ENCODE data around the gene TPI1.

DNA sequence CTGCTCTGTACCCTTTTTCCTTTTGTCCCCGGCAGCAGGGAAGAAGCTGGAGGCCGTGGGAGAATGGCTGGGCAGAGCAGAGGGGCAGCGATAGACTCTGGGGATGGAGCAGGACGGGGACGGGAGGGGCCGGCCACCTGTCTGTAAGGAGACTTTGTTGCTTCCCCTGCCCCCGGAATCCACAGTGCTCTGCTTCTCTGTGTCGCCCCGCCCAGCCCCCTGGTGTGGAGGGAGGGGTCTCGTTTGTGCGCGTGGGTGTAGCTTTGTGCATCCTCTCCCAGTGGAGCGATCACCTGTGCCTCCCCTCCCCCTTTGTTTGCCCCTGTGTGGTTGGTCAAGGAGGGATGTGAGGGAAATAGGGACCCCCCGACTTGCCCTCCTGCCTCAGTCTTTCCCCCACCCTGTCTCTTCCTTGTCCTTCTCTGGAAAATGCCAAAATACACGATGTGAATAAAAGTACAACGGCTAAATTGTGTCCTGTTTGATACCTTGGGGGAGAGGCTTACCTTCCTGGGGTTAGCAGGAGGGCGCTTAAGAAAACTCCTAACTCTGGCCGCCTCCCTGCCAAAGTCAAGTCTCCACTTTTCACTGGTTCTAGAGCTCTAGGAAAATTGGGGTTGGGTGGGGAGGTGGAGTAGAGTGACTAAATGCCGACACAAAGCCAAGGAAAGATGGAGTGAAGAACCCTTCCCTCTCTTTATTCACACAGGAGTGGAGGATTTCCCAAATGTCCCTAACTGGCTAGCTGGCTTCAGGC, 990 bp upstream of the TPI1 start:
- no peak for TF ChIP-seq CTCF (IDR thresholded peaks at IDR 0.05)
- TF ChIP-seq POLR2A (IDR thresholded peaks at IDR 0.05), result no peak
- no peak for TF ChIP-seq EP300 (IDR thresholded peaks at IDR 0.05)
